A673 (cell line): ENCODE results near the gene INPPL1.
A peak's percentile ranks its signal among the peaks of the same experiment; 100 is the strongest.

Source experiments
- EZH2 ChIP-seq: fragments of 200-600 bp; sonication (generic); IDR thresholded peaks from 2 replicates; pipeline ENCODE4 v1.6.1; 2017; ENCODE audit warnings: borderline replicate concordance, low read depth, mild to moderate bottlenecking, mixed read lengths, antibody characterized with exemption, low read length; ENCODE audit not compliant: poor library complexity, severe bottlenecking
- TF ChIP-seq, protein P1 (sequence below): fragments of 300-800, 200-600 bp; sonication (generic); conservative IDR thresholded peaks from 2 replicates; pipeline ENCODE4 v1.5.1; 2017; ENCODE audit warnings: low read depth, mild to moderate bottlenecking, antibody characterized with exemption, low read length, moderate library complexity, mixed read lengths

DNA sequence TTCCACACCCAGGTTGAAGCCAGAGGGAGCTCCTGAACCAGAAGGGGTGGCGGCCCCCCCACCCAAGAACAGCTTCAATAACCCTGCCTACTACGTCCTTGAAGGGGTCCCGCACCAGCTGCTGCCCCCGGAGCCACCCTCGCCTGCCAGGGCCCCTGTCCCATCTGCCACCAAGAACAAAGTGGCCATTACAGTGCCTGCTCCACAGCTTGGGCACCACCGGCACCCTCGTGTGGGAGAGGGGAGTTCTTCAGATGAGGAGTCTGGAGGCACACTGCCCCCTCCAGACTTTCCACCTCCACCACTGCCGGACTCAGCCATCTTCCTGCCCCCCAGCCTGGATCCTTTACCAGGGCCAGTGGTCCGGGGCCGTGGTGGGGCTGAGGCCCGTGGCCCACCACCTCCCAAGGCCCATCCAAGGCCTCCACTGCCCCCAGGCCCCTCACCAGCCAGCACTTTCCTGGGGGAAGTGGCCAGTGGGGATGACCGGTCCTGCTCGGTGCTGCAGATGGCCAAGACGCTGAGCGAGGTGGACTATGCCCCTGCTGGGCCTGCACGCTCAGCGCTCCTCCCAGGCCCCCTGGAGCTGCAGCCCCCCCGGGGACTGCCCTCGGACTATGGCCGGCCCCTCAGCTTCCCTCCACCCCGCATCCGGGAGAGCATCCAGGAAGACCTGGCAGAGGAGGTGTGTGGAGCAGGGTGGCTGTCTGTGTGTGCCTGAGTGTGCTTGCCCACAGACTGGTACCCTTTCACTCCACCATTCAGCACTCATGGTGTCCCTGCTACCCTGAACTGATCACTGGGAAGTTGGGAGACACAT lies 12.8 kb downstream of the INPPL1 start:
- TF ChIP-seq, protein P1, sequence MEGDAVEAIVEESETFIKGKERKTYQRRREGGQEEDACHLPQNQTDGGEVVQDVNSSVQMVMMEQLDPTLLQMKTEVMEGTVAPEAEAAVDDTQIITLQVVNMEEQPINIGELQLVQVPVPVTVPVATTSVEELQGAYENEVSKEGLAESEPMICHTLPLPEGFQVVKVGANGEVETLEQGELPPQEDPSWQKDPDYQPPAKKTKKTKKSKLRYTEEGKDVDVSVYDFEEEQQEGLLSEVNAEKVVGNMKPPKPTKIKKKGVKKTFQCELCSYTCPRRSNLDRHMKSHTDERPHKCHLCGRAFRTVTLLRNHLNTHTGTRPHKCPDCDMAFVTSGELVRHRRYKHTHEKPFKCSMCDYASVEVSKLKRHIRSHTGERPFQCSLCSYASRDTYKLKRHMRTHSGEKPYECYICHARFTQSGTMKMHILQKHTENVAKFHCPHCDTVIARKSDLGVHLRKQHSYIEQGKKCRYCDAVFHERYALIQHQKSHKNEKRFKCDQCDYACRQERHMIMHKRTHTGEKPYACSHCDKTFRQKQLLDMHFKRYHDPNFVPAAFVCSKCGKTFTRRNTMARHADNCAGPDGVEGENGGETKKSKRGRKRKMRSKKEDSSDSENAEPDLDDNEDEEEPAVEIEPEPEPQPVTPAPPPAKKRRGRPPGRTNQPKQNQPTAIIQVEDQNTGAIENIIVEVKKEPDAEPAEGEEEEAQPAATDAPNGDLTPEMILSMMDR = 0 out of 2 replicates have a peak, but pooled peaks have one; percentile 9
- no peak for TF ChIP-seq EZH2
